ENCODE measurements around the gene KLHL41.

KLHL41 gene

DNA sequence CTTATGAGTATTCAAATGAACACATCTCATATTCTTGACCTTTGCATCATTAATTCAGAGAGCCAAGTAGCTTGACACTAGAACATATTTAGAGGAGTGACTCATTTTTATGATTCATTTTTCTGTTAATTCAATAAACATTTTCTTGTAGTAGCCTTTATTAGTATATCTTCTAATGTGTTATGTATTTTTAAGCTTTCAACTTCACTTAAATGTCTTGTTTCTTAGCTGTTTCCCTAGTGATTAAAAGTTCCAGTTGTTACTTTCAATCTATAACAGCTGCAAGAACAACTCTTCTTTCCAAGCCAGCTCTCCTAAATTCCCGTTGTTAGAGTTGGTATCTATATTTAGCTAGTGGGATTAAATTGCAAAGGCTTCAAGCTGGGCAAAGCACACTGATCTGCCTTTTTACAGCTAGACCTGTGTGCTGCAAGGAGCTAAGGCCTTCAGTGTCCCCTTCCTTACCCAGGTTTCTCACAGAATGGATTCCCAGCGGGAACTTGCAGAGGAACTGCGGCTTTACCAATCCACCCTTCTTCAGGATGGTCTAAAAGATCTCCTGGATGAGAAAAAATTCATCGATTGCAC lies at the start of gene KLHL41:
Gene KLHL41 (plus strand): TSS at position 405 of the 588 bp plus-strand sequence. CDS start 77 bp downstream, at position 482.
- no peak for DNase-seq (ENCODE audit: low spot score)

- no peak for DNase-seq (ENCODE audit: low spot score)
Measured at GRCh38 chr2:169461143-169461542, 48.4 kb upstream of the KLHL41 start.

GRCh38 chr2:169462896-169463695 lies 46.4 kb upstream of the KLHL41 start:
- DNase-seq (ENCODE audit: low spot score): no peak

DNA sequence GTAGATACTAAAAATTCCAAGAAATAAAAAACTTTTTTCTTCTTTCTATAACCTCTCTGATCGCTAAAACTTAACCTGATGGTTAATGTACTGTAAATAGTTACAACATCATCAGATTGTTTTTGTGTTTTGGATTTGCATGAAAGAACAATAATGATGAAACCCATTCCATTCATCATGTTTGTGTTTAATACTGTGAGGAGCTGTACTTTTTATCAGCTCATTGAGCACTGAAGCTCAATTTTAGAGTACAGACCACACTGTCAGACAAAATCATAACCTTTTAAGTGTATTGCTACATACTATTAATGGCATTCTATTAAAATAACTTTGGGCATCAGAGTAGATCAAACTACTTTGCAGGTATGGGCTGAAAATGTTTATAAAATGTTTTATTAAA lies 45.0 kb upstream of the KLHL41 start:
- no peak for DNase-seq (ENCODE audit: low spot score)

DNA sequence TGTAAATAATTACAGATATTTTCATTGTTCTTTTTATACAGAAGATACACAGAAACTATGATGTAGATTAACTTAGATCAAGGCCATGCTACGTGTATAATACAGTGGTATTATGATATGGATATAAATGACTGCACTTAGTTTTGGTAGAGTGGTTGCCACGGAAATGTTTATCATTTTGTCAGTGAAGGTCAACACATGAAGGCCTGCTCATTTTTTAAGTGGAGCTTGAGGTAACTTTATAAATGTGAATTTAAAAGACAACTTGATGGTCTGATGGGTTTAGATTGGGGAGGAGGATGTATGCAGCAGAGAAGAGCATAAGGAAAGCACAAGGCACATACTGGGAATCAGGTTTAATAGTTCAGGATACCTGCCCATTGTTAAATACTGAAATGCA lies 44.6 kb upstream of the KLHL41 start:
- DNase-seq (ENCODE audit: low spot score): no peak

- DNase-seq (ENCODE audit: low spot score): no peak
Measured at GRCh38 chr2:169468841-169469240, 40.7 kb upstream of the KLHL41 start.

DNA sequence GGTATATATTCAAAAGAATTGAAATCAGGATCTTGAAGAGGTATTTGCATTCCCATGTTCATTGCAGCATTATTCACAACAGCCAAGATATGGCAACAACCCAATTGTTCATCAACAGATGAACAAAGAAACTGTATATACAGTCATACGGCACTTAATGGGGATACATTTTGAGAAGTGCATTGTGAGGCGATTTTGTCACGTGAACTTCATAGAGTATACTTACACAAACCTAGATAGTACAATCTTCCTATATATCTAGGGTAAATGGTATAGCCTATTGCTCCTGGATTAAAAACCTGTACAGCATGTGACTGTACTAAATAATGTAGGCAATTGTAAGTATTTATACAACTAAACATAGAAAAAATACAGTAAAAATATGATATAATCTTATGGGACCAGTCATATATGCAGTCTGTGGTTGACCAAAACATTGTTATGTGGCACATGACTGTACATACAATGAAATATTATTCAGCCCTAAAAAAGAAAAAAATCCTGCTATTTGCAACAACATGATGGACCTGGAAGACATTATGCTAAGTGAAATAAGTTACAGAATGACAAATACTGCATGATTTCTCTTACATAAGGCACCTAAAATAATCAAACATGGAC lies 39.4 kb upstream of the KLHL41 start:
- no peak for DNase-seq (ENCODE audit: low spot score)

DNA sequence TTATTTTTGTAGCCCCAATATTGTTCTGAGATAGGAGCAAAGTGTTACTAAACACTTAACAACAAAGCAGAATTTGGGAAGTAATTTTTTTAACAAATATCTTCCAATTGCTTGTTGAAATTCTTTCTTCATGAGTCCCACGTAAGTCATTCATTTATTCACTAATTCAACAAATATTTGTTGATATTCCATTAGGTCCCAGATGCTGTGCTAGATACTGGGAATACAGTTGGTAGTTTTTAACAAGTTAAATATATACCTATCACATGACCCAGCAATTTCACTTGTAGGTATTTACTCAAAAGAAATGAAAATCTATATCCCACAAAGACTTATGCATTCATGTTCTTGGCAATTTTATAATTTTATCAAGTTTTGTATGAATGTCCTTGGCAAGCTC lies 37.3 kb upstream of the KLHL41 start:
- no peak for DNase-seq (ENCODE audit: low spot score)

- DNase-seq (ENCODE audit: low spot score): no peak
Measured at GRCh38 chr2:169476459-169476858, 33.0 kb upstream of the KLHL41 start.

- no peak for DNase-seq (ENCODE audit: low spot score)
Measured at GRCh38 chr2:169478339-169478738, 31.2 kb upstream of the KLHL41 start.

GRCh38 chr2:169478745-169479256 lies 30.7 kb upstream of the KLHL41 start:
- DNase-seq (ENCODE audit: low spot score): no peak

DNA sequence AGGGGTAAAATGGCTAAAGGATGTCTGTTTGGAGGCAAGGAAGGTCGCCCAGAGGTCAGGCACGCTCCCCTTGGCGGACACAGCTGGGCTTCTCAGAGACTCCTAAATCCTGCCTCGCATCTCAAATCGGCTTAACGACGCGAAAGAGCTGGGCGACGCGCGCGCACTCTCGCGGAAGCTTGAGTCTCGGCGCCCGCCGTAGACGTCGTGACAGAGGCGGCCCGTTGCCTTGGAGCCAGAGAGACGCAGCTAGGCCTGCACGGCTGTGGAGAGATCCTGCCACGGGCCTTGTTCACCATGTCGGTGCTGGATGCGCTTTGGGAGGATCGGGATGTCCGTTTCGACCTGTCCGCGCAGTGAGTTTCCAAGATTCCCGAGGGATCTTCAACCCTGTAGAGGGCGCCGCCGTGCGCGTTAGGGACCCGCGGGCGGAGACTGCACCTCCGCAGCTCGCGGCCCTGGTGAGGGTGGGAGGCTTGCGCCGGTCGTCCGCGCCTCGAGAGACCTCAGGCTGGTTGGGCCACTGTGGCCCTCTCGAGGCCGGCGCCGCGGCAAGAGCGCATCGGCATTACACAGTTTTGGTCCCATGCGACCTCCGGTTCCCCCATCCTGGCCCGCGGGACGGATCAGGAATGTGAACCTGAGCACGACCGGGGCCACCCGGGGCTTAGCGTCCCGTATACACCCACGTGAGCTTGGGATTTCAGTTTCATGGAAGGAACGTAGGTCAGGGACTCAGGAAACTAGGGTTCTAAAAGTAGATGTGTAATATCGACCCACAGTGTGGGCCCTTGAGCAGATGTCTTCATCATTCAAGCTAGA lies 30.0 kb upstream of the KLHL41 start, which contains the start of gene BBS5:
Gene BBS5 (plus strand): TSS at position 238 of the 822 bp plus-strand sequence. CDS start 60 bp downstream, at position 298.
- DNase-seq (ENCODE audit: low spot score): peak; percentile 90

DNA sequence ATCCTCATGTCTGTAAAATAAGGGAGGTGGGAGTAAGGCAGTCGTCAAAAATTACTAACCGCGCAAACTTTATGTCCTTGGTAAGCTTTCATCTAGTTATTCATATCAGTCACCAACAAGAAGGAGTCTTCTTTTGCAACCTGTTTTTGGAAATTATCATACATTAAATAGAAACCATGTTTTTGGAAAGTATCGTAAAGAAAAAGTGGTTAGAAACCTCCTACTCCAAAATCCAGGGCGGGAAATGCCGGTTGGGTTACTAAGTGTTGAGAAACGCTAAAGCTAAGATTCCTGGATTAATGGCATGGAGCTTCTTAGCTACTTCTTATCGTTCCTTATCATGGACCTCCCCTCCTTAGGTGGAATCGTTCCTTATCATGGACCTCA lies 29.4 kb upstream of the KLHL41 start:
- DNase-seq (ENCODE audit: low spot score): no peak

DNA sequence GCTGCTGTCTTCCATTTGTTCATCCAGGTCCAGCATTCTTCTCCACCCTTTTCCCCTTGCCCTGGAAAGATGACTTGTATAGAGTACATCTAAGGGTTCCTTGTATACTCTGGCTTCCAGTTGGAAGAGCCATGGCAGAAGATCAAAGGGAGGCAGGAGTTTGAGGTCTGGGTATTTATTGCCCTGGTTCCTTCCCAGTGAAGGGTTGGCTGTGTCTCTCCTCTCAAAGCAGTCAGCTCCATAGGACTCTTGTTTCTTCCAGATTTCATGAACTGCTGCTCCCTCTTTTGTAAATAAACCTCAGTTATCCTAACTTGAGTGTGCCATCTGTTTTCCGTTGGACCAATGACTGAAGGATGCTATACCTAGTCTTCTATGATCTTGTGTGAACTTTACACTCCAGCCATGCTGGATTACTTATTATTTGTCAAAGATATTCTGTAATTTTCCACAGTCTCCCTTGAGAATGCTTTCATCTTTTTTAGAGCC lies 23.8 kb upstream of the KLHL41 start:
- DNase-seq (ENCODE audit: low spot score): no peak

DNA sequence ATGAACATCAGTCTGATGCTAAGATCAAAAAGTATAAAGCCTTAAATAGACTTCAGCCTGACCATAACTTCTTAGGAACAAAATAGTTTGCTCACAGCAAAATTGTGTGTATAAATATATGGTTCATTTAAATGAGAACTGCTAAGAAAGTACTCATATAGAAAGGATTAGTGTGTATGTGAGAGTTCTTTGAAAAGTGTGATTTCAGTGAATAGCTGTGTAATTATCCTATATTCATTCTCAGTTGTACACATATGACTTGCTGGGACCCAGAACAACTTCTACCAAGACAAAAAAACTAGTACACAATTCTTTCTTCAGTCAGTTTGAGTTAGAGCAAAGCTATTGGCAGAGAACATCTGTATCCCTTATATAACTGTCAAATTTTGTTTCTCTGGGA lies 23.0 kb upstream of the KLHL41 start:
- no peak for DNase-seq (ENCODE audit: low spot score)

GRCh38 chr2:169490834-169491233 lies 18.7 kb upstream of the KLHL41 start:
- no peak for DNase-seq (ENCODE audit: low spot score)

GRCh38 chr2:169491378-169491777 lies 18.1 kb upstream of the KLHL41 start:
- no peak for DNase-seq (ENCODE audit: low spot score)

GRCh38 chr2:169493360-169493759 lies 16.1 kb upstream of the KLHL41 start:
- DNase-seq (ENCODE audit: low spot score): no peak

DNA sequence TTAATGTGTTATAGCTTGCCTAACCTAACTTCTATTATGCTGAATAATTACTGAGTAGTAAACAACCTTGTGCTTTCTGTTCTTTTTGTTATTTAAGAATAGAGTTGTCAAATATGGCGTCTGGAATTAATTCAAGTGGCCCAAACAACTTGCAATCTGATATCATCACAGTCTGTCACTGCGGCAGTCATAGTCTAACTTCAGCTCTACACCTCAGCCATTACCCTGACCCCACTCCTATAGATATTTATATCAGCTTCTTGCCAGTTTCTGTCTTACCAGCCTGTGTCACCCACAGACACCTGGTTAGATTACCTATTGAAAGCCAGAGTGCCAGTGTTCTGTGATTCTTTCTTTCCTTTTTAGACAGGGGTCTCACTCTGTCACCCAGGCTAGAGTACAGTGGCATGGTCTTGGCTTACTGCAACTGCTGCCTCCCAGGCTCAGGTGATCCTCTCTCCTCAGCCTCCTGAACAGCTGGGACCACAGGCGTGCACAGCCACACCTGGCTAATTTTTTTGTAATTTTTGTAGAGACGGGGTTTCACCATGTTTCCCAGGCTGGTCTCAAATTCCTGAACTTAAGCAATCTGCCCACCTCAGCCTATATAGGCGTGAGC lies 14.1 kb upstream of the KLHL41 start:
- no peak for DNase-seq (ENCODE audit: low spot score)

DNA sequence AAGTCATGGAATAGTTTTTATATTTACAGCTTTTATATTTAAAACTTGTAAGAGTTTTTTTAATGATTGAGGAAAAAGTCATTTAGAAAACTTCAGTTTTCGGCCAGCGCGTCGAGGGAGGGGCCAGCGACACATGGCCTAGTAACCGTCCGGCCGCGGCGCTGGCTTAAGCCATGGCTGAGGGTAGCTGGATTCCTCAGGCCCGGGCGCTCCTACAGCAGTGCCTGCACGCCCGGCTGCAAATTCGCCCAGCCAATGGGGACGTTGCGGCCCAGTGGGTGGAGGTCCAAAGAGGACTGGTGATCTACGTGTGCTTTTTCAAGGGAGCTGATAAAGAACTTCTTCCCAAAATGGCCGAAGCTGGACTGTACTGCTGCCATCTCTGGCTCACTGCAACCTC lies 4.9 kb upstream of the KLHL41 start:
- no peak for DNase-seq (ENCODE audit: low spot score)

DNA sequence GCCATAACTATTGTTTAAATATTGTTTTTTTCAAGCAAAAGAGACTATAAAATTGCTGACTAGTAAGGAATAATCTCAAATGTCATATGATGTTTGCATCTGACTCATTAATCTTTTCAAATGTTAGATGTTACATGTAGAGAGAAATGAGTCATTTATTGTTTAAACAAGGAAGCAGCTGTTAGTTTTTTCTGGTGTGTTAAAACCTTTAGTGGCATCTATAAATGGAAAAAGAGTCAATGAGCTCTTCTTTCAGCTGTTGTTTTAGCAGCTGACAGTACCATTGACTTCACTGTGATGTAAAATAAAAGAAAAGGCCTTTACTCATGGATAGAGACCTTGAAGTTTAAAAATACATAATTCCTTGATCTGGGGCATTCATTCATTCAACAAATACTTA lies 1.8 kb upstream of the KLHL41 start:
- no peak for DNase-seq (ENCODE audit: low spot score)

- no peak for DNase-seq (ENCODE audit: low spot score)
Measured at GRCh38 chr2:169509955-169510354, 453 bp downstream of the KLHL41 start.

Measured in ecto neural progenitor cell (in vitro differentiated cells).